Measurements from ENCODE around the gene SPATA13.

DNA sequence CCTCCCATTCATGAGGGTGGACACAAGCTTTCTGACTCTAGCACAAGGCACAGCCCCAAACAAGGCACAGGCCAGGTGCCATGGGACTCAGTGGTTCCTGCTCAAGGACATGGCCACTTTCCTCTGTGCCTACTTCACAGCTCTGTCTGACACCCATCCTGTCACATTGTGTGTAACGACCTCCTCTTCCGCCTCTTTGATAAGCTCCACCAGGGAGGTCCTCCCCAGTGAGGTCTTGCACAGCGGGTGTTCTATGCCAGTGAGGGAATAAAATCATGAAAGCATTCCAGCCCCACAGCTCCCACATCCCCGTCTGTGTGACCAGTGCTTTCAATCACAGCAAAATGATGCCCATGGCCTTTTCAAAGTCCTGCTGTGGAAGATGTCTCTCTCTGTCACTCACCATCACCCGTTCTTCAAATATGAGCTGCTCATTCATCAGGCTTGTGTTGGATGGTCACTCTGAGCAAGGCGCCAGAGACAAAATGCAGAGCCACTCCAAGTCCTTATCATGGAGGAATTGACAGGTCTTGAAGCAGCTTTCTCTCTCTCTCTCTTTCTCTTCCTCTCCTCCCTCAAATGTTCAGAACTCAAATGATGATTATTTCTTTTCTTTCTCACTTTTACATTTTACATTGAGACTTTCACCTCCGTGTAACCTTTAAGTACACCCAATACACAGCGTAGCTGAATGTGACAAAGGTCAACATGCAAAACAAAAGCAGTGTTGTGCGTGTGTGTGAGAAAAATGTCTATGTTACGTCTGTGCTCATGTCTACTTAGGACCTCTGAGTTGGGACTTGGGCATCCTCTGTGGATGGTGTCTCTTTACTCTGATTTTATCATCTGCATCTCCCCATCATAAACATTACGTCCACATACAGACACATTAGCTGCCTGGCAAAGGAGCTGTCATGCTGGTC, 8.0 kb upstream of the SPATA13 start:
- TF ChIP-seq POLR2A (IDR thresholded peaks at IDR 0.05; ENCODE audit: low read length), result no peak
- TF ChIP-seq GATA1 (IDR thresholded peaks at IDR 0.05; ENCODE audit: low read depth, low read length), result no peak

All from erythroblast (primary cell).